Activated gamma-delta T cell treated with Interleukin-2 at 50 U/mL for 16 hours (primary cell): Measurements from ENCODE around the gene GPR45.
"Not testable (repeated sequence)": the region's sequence is repeated elsewhere in the genome, so short reads cannot be mapped to it uniquely, and the experiment has no call there.

Experiments
- DNase-seq: peaks from one replicate; pipeline ENCODE4 v3.0.0-alpha.2; 2020

GPR45 gene, protein sequence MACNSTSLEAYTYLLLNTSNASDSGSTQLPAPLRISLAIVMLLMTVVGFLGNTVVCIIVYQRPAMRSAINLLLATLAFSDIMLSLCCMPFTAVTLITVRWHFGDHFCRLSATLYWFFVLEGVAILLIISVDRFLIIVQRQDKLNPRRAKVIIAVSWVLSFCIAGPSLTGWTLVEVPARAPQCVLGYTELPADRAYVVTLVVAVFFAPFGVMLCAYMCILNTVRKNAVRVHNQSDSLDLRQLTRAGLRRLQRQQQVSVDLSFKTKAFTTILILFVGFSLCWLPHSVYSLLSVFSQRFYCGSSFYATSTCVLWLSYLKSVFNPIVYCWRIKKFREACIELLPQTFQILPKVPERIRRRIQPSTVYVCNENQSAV

DNA sequence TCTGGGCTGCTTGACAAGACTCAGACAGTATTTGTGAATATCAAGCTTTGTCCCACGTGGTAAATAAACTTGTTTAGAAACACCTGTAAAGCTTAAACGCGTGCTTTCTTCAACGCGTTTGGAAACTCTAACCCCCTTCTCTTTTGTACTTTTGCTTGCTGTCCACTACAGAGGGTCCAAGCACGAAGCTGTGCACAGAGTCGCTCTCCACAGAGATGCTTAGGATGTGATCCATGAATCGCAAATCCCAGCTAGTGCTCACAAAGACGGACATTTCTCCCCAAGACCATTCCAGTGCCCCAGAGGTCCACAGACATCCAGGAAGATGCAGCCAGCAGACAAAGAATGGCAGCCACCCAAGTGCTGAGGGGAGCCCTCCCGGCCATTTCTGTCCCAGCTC lies at the start of gene GPR45:
Gene GPR45, plus strand, starts transcription at position 301 of the 400 bp plus-strand sequence. CDS start 116 bp downstream, outside the sequence.
- no peak for DNase-seq

DNA sequence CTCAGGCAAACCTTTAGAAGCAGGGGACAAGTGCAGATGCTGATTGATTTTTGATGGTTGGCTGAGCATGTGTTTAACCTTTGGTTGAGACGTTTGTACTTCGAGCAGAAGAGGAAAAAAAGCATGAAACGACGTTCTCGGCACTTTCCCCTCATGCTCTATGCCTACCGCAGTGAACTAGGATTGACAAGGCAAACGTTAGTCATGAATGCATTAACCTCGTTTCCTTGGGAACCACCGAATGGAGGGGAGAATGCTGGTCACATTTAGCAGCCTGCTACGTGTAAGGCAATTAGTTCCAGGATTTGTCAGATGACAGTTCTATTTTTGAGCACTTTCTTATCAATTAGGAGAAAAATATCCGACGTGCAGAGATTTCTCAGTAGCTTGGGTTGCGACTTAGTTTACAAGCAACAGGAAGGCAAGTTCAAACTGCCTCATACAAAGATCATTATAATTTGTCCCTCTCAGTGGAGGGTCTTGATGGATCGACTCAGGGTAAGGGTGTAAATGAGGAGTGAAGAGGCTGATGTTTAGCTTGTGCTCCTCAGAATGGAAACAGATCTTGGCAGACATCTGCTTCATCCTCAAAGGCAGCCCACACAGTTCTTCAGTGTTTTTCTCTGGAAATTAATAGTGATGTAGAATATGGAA lies 47.4 kb upstream of the GPR45 start:
- no peak for DNase-seq

DNA sequence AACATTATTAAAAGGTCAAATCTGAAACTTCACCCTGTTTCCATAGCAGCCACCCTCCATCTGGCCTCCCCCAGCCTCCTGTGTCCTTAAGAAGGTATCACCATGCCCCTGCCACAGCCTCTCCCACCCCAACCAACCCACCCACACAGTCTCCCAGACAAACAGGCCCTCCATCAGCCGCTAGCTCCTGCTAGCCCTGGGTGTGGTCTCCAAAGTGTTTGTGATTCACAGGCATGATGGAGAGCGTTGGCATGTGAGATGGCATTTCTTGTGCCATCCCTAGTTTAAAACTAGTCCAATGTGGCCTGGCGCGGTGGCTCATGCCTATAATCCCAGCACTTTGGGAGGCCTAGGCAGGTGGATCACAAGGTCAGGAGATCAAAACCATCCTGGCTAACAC lies 44.9 kb upstream of the GPR45 start:
- no peak for DNase-seq

DNA sequence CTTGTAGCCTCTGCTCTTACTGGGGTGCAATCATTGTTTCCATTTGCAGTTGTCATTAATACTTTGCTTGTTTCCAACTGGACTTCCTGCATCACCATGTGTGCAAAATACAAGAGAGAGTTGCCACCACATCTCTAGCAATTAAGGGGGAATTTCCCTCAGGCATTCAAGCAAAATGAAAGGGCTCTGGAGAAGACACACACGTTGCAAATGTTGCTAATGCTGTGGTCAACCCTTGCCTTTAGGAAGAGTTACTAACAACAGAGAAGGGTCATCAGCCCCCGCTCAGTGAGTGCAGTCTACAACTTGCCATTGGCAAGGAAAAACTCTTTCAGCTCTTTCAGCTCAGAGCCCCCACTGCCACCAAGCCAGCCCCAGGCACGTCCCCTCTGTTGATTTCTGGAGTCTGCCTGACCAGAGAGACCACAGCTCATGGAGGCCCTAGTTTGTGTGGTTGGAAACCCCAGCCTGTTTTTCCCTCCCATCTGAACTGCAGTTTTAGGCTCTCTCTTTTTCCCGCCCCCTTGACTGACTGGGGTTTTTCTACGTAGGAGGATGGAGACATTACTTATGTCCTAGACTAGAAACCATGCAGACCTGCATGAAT lies 25.9 kb upstream of the GPR45 start:
- DNase-seq, result no peak

DNA sequence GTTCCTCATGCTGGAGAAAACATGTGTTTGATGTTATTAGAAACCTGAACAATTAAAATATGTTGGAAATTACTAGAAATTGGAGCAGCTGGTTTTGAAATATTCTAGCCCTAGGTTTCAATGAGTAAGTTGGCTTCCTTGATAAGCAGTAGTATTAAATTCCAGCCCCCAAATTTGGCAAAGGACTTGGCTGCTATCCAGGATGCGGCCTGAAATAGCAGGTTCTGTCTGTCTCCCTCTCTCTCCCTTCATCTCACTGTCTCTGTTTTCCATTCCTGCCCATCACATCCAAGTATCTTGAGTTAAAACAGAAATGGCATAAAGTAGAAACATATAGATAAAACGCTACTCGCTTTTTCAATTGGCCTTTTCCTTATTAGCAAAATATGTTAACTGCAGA lies 20.9 kb upstream of the GPR45 start:
- DNase-seq, result no peak

DNA sequence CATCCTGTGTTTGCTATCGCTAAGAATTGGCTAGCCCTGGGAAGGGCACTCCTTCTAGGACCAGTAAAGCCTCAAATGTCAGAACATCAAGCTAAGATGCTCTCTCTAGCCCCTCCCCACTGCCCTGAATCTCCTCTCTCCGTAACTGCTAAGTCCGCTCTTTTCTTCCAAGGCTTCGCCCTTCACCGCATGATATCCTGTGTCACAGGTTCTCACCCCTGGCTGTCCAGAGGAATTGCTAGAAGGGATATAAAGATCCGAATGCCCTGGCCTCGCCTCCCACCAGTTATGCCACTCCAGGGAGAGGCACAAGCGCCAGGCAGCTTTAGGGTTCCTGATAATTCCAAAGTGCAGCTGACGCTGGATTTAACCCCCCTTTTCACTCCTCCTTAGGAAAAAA lies 17.1 kb upstream of the GPR45 start:
- no peak for DNase-seq

DNA sequence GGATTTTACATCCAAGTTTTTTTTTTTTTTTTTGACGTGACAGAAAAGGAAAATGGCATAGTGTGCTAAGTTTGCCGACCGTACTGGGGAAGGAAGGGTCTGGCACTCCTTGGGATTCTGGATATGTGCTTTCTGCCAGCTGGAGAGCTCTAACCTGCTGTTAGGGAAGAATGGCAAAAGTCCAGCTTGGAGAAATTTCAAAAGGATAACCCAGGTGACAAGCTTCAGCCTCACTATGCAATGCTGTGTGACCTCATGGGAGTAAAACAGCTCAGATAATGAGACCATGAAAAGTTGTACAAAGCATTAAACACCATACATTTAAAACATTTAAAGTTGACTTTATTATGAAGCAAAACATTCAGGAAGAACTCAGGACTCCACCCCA lies 10.3 kb upstream of the GPR45 start:
- DNase-seq, result no peak

DNA sequence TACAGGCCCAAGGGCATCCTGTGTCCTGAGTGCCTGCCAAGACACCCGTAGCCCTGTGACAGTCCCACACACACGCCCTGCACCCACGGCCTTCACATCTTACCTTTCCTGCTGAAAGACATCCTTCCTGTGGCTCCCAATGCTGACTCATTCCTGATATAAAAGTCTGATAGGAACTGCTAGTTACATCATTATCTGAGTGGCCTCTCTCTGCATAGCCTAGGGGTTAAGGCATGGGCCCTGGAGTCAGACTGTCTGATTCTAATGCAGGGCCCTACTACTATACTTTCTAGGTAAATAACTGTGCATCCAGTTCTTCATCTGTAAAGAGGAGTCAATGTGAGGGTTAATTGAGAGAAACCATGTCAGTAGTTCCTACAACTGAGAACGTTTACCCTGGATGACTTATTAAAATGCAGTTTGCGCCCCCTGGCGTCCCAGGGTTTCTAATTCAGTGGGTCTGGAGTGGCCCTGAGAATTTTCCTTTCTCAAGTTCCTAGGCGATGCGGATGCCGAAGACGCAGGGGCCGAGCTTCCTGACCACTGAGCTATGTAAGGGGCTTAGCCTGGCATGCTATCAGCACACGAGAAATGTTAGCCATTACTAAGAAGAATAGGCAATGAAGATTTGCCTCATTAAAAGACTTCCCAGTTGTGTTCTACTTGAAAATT lies 6.0 kb upstream of the GPR45 start:
- peak; percentile 48 for DNase-seq

DNA sequence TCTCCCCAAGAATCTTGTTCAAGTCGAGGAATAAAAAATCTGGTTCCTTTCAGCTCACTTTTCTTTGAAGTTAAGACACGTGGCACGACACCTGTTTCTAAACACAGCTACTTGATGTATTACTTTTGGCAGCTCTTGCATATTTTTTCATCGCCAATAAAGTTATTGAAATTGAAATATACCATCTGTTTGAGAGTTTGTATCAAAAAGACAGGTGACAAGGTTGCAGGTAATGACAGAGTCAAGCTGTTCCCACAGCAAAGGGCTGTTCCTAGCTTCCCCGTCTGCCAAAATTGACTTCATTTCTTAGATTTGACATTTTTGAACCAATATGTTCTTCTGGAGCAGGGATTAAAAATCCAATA lies 5.5 kb upstream of the GPR45 start:
- DNase-seq, result no peak

DNA sequence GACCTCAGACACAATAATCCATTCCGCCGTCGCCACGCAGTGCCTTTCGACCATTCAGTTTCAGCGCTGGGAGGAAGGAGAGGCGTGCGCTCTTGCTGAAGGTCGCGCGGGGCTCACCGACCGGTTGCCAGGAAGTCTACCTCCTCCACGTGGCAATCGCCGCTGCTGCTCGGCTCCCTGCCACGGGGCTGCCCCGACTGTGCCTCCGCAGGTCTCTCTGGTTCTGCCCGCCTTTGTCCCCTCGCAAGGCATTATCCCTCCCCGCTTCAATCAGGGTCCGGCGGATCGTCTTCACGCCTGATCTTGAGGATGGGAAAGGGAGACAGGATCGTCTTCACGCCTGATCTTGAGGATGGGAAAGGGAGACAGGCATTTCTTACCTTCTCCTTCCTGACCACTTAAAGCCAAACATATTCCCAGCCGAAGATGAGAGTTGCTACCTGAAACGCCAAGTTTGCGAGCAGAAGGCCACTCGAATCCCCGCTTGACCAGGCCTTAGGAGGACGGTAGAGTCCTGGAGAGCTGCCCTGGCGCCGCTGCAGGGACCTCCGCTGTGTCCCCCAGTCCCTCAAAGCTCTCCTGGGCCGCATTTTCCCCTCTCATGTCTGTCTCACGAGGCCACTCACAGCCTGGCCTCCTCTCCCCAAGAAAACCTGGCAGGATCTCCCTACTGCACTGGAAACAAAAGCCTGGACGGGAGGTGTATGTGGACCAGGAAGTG lies 4.3 kb upstream of the GPR45 start:
- no peak for DNase-seq

DNA sequence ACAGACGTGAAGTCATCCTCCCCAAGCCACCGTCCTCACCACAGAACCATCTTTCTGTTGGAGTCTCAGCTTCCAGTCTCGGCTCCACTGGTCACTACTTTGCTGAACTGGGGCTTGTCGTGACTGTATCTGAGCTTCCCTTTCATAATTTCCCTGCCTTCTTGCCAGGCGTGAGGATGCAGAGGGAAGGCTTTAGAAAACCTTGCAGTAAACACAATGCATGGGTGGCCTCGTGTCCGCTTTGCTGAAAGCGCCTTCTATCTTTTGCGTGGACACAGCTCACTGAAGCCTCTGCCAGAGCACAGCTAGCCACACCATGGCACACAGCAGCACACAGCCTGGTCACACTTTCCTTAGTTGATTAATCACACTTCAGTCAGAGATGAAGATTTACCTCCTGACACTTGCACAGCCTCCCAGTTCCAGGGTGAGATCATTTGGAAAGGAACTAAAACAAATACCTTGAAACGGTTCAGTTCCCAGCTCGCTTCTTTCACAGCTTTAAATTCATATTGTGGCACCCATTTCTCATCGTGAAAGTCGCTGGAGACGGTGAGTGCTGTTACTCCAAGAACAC lies 2.8 kb upstream of the GPR45 start:
- DNase-seq, result no peak

DNA sequence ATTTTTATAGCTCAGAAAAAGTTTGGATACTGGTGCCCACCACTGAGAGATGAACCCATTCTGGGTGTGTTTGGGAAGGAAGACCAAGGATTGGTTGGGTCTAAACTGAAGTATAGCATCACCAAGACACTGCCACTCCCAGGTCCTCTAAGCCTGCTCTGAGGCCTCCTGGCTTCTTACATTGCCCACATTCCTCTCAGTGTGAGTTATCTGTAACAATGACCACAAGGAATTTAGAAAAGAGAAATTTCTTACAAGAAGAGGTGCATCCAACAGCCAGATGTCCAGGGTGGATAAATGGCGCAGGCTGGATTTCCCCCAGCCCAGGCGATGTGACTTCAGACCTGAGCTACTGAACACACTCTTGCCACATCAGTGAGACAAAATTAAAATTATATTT lies 1.6 kb upstream of the GPR45 start:
- DNase-seq, result no peak

DNA sequence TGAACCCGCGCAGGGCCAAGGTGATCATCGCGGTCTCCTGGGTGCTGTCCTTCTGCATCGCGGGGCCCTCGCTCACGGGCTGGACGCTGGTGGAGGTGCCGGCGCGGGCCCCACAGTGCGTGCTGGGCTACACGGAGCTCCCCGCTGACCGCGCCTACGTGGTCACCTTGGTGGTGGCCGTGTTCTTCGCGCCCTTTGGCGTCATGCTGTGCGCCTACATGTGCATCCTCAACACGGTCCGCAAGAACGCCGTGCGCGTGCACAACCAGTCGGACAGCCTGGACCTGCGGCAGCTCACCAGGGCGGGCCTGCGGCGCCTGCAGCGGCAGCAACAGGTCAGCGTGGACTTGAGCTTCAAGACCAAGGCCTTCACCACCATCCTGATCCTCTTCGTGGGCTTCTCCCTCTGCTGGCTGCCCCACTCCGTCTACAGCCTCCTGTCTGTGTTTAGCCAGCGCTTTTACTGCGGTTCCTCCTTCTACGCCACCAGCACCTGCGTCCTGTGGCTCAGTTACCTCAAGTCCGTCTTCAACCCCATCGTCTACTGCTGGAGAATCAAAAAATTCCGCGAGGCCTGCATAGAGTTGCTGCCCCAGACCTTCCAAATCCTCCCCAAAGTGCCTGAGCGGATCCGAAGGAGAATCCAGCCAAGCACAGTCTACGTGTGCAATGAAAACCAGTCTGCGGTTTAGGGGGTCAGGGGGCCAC lies 897 bp downstream of the GPR45 start:
- DNase-seq, result no peak

DNA sequence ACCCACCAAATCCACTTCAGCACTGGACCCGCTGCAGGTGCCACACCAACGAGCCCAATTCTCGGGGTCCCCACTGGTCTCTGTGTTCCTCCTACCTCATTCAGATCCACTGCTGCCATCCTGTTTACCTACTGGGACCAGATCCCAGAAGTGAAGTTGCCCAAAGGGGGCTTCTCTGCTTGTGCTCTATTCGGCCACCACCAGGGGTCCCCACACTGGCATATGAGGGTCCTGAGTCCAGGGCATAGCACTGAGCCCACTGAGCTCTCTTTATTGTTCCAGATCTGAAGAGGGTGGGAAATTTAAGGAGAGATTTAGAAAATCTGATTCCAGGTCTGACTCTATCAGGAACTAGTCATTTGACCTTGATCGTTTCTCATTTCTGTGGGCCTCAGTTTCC lies 2.4 kb downstream of the GPR45 start:
- no peak for DNase-seq

DNA sequence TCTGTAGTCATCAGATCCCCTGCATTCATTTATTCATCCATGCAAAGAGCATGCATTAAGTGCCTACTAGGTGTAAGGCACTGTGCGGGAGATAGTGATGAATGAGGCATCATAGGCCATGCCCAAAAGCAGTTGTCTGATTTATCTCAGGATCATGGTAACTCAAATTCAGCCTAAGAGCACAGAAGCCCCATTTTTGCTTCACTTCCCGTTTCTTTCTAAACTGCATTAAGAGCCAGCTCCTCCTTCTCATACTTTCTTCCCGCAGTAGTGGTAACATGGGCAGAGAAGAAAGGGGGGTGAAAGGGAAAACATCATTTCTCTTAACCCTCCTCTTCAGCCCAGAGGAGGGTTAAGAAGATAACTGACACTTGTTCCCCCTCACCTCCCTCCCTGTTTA lies 2.9 kb downstream of the GPR45 start:
- DNase-seq, result no peak

DNA sequence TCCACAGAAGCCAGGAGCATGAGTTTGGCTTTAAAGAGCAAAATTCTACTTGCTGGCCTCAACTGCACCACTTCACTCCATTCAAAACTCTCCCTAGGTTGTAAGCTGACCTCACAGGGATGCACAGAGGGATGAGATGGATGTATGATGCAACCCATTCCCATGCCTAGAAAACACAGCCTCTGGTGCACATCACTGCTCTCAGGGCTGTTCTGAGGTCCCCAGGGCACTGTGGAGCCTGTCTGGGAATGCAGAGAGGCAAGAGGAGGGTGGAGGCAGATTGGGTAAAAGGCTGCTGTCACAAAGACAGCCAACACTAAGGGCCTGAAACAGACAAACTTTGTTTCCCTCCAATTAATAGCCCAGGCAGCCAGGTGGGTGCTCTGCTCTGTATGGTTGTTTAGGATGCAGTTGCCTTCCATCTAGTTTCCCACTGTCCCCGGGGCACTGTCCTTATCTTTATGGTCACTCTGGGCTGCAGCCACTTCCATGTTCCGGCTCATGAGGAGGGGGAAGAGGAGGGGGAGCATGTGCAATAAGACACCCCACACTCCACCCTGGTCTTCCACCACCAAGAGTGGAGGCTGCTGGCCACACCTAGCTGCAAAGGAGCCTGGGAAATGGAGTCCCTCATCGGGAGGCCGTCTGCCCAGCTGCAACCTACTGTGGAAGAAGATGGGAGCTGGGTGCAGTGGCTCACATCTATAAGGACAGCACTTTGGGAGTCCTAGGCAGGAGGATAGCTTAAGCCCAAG lies 7.0 kb downstream of the GPR45 start:
- no peak for DNase-seq

DNA sequence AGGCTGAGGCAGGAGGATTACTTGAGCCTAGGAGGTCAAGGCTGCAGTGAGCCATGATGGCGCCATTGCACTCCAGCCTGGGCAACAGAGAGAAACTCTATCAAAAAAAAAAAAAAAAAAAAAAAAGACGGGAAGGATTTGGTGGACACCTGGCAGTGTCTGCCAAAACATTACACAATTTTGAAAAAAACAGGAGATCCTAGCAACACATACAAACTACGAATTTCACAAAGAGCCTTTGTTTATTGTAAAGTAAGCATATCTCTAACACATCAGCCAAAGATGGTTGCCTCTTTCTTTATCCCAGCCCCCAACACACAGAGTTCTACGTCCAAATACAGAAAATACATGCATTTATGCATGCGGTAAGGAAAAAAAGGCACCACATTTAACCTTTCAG lies 7.6 kb downstream of the GPR45 start:
- no peak for DNase-seq

DNA sequence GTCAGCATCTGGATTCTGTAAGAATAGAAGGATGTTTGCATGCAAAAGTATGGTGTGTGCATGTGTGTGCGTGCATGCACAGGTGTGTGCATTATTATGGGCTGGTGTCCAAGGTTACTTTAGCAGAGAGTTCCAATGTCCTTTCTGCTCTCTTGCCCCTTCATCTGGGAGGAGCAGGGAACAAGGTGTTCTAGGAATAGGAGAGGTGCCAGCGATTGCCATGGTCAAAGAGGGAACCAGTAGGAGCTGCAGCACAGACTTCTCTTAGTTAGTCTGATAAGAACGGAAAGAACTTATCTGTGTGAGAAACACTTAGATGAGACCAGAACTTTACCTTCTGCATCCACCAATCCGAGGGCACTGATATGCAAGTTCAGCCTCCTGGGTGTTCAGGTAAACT lies 8.3 kb downstream of the GPR45 start:
- DNase-seq, result no peak

DNA sequence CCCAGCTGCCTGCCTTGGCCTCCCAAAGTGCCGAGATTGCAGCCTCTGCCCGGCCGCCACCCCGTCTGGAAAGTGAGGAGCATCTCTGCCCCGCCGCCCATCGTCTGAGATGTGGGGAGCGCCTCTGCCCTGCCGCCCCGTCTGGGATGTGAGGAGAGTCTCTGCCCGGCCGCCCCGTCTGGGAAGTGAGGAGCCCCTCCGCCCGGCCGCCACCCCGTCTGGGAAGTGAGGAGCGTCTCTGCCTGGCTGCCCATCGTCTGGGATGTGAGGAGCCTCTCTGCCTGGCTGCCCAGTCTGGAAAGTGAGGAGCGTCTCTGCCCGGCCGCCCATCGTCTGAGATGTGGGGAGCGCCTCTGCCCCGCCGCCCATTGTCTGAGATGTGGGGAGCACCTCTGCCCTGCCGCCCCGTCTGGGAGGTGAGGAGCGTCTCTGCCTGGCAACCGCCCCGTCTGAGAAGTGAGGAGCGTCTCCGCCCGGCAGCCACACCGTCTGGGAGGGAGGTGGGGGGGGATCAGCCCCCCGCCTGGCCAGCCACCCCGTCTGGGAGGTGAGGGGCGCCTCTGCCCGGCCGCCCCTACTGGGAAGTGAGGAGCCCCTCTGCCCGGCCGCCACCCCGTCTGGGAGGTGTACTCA lies 9.6 kb downstream of the GPR45 start:
- DNase-seq, result not testable (repeated sequence)

DNA sequence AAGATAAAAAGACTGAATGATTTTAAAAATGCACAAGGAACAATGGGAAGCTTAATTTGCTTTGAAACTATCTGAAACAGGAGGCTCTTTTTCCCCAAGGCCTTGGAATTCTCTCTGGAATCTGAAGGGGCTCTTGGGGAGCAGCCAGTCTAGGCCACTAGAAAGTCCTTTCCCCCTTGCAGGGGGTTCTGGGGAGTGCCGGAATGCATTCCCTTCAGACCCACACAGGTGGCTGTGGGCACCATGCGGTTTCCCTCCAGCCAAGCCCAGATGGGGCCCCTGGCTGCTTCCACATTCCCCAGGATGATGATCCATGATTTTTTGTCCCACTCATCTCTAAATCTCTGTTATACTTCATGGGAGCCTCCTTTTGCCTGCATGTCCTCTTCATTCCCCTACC lies 10.7 kb downstream of the GPR45 start:
- DNase-seq, result no peak
